ENCODE data around the gene CPNE7.

The CPNE7 gene

GRCh38 chr16:89613954-89614459 is 38.4 kb downstream of the CPNE7 start:
- Histone ChIP-seq H3K4me1 (ENCODE audit: insufficient read depth, poor library complexity, severe bottlenecking) (no peaks in the 10 kb centered on the region), H3K27ac (ENCODE audit: poor library complexity, severe bottlenecking) (no peak overlapping the region), H3K4me3 (ENCODE audit: severe bottlenecking) (no peak overlapping the region), H3K36me3 (ENCODE audit: low read depth) (no peaks in the 10 kb centered on the region), H3K9me3 (ENCODE audit: severe bottlenecking) (no peaks in the 10 kb centered on the region), H3K27me3 (ENCODE audit: insufficient read depth, poor library complexity, severe bottlenecking) (no peaks in the 10 kb centered on the region)
- TF ChIP-seq, protein P1, sequence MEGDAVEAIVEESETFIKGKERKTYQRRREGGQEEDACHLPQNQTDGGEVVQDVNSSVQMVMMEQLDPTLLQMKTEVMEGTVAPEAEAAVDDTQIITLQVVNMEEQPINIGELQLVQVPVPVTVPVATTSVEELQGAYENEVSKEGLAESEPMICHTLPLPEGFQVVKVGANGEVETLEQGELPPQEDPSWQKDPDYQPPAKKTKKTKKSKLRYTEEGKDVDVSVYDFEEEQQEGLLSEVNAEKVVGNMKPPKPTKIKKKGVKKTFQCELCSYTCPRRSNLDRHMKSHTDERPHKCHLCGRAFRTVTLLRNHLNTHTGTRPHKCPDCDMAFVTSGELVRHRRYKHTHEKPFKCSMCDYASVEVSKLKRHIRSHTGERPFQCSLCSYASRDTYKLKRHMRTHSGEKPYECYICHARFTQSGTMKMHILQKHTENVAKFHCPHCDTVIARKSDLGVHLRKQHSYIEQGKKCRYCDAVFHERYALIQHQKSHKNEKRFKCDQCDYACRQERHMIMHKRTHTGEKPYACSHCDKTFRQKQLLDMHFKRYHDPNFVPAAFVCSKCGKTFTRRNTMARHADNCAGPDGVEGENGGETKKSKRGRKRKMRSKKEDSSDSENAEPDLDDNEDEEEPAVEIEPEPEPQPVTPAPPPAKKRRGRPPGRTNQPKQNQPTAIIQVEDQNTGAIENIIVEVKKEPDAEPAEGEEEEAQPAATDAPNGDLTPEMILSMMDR (IDR thresholded peaks at IDR 0.05; ENCODE audit: poor library complexity, severe bottlenecking), result no peak
- DNase-seq (ENCODE audit: low spot score) (no peak), ATAC-seq (ENCODE audit: low read depth) (no peak)

- Histone ChIP-seq H3K4me3 (ENCODE audit: severe bottlenecking) (no peak overlapping the region), H3K36me3 (ENCODE audit: low read depth) (no peaks in the 10 kb centered on the region), H3K27ac (ENCODE audit: poor library complexity, severe bottlenecking) (no peak overlapping the region), H3K4me1 (ENCODE audit: insufficient read depth, poor library complexity, severe bottlenecking) (no peaks in the 10 kb centered on the region), H3K9me3 (ENCODE audit: severe bottlenecking) (no peaks in the 10 kb centered on the region), H3K27me3 (ENCODE audit: insufficient read depth, poor library complexity, severe bottlenecking) (no peaks in the 10 kb centered on the region)
- ATAC-seq (ENCODE audit: low read depth) (no peak), DNase-seq (ENCODE audit: low spot score) (peak; percentile 57)
- TF ChIP-seq, protein P1 (IDR thresholded peaks at IDR 0.05; ENCODE audit: poor library complexity, severe bottlenecking), result no peak
These were observed 39.6 kb downstream of the CPNE7 start for GRCh38 chr16:89615176-89615575.

GRCh38 chr16:89615596-89616090 is 40.1 kb downstream of the CPNE7 start:
- no peaks in the 10 kb centered on the region for H3K36me3 ChIP-seq (ENCODE audit: low read depth)
- no peak overlapping the region for H3K27ac ChIP-seq (ENCODE audit: poor library complexity, severe bottlenecking)
- ATAC-seq (ENCODE audit: low read depth) (peak; percentile 26; the same call in 1 of the 3 replicates), DNase-seq (ENCODE audit: low spot score) (peak; percentile 76)
- H3K9me3 ChIP-seq (ENCODE audit: severe bottlenecking), result no peaks in the 10 kb centered on the region
- H3K4me1 ChIP-seq (ENCODE audit: insufficient read depth, poor library complexity, severe bottlenecking), result no peaks in the 10 kb centered on the region
- no peak overlapping the region for H3K4me3 ChIP-seq (ENCODE audit: severe bottlenecking)
- H3K27me3 ChIP-seq (ENCODE audit: insufficient read depth, poor library complexity, severe bottlenecking), result no peaks in the 10 kb centered on the region
- TF ChIP-seq, protein P1 (IDR thresholded peaks at IDR 0.05; ENCODE audit: poor library complexity, severe bottlenecking), result peak; percentile 70

GRCh38 chr16:89616623-89617022 is 41.1 kb downstream of the CPNE7 start:
- TF ChIP-seq, protein P1 (IDR thresholded peaks at IDR 0.05; ENCODE audit: poor library complexity, severe bottlenecking), result no peak
- Histone ChIP-seq H3K4me3 (ENCODE audit: severe bottlenecking) (no peak overlapping the region), H3K9me3 (ENCODE audit: severe bottlenecking) (no peaks in the 10 kb centered on the region), H3K27ac (ENCODE audit: poor library complexity, severe bottlenecking) (peak overlapping the region; percentile 9), H3K36me3 (ENCODE audit: low read depth) (no peaks in the 10 kb centered on the region), H3K27me3 (ENCODE audit: insufficient read depth, poor library complexity, severe bottlenecking) (no peaks in the 10 kb centered on the region), H3K4me1 (ENCODE audit: insufficient read depth, poor library complexity, severe bottlenecking) (no peaks in the 10 kb centered on the region)
- ATAC-seq (ENCODE audit: low read depth), result no peak
- peak; percentile 58 for DNase-seq (ENCODE audit: low spot score)

DNA sequence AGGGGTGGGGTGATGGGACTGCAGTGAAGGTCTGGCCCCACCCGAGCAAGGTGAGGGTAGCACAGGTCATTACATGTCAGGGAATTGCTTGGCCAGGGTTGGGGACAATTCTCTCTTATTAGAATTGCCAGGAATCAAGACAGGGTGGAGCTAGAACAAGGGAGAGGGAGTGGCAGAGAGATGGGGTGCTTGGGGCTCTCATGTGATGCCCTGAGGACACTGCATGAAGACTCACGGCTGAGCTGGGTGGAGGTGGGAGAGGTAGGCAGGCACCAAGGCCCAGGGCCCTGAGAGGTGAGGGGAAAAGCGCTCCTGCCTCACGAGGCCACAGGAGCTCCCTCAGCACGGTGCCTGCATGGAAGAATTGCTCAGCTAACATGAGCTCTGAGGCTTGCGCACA is 41.5 kb downstream of the CPNE7 start:
- TF ChIP-seq, protein P1 (IDR thresholded peaks at IDR 0.05; ENCODE audit: poor library complexity, severe bottlenecking), result no peak
- H3K4me3 ChIP-seq (ENCODE audit: severe bottlenecking), result no peak overlapping the region
- peak overlapping the region; percentile 9 for H3K27ac ChIP-seq (ENCODE audit: poor library complexity, severe bottlenecking)
- ATAC-seq (ENCODE audit: low read depth) (0 out of 3 replicates have a peak, but pooled peaks have one; percentile 4), DNase-seq (ENCODE audit: low spot score) (no peak)
- H3K27me3 ChIP-seq (ENCODE audit: insufficient read depth, poor library complexity, severe bottlenecking), result no peaks in the 10 kb centered on the region
- no peaks in the 10 kb centered on the region for H3K4me1 ChIP-seq (ENCODE audit: insufficient read depth, poor library complexity, severe bottlenecking)
- H3K9me3 ChIP-seq (ENCODE audit: severe bottlenecking), result no peaks in the 10 kb centered on the region
- H3K36me3 ChIP-seq (ENCODE audit: low read depth), result no peaks in the 10 kb centered on the region
